Neuronal stem cell (in vitro differentiated cells): Measurements from ENCODE around the gene ST6GALNAC6.
A peak's percentile ranks its signal among the peaks of the same experiment; 100 is the strongest.

Experiments
- DNase-seq: peaks from one replicate; pipeline ENCODE4 v3.0.0-alpha.2; 2013; ENCODE audit warnings: low spot score
- H2AFZ ChIP-seq: one replicate; pipeline ENCODE4 v1.6.1; 2013; ENCODE audit warnings: mild to moderate bottlenecking, low read length, inconsistent platforms
- H2AK5ac ChIP-seq: 2 replicates; pipeline ENCODE4 v1.6.1; 2013; ENCODE audit warnings: low read depth, mild to moderate bottlenecking, inconsistent platforms, low read length, moderate library complexity, mixed read lengths
- H2BK120ac ChIP-seq: 2 replicates; pipeline ENCODE4 v1.6.1; 2013; ENCODE audit warnings: low read depth, mild to moderate bottlenecking, inconsistent platforms, low read length, moderate library complexity, mixed read lengths
- H2BK12ac ChIP-seq: one replicate; pipeline ENCODE4 v1.6.1; 2013; ENCODE audit warnings: low read length, inconsistent platforms
- H2BK15ac ChIP-seq: 2 replicates; pipeline ENCODE4 v1.6.1; 2013; ENCODE audit warnings: mild to moderate bottlenecking, low read length, inconsistent platforms, mixed read lengths
- H2BK5ac ChIP-seq: one replicate; pipeline ENCODE4 v1.6.1; 2013; ENCODE audit warnings: inconsistent platforms, mild to moderate bottlenecking, low read length, moderate library complexity
- H3K14ac ChIP-seq: one replicate; pipeline ENCODE4 v1.6.1; 2013; ENCODE audit warnings: low read length, inconsistent platforms
- H3K18ac ChIP-seq: 2 replicates; pipeline ENCODE4 v1.6.1; 2013; ENCODE audit warnings: low read length, inconsistent platforms
- H3K23ac ChIP-seq: 2 replicates; pipeline ENCODE4 v1.6.1; 2013; ENCODE audit warnings: low read depth, mild to moderate bottlenecking, mixed read lengths, low read length, inconsistent platforms; ENCODE audit not compliant: poor library complexity
- H3K27ac ChIP-seq: replicated peaks from 3 replicates; pipeline ENCODE4 v1.5.1; 2013; ENCODE audit warnings: low read length, inconsistent platforms
- H3K27me3 ChIP-seq, 3 experiments: 2 replicates each; pipeline ENCODE4 v1.6.1; 2013; ENCODE audit warnings: low read length in 3 of 3, mild to moderate bottlenecking in 2 of 3, inconsistent platforms in 1 of 3, low read depth in 1 of 3, mixed read lengths in 1 of 3, moderate library complexity in 1 of 3; ENCODE audit not compliant: control insufficient read depth in 3 of 3, insufficient read depth in 3 of 3
- H3K36me3 ChIP-seq, 2 donors: replicated peaks in 1 of 2; 2 replicates each; pipeline ENCODE4 v1.6.1; 2013; ENCODE audit warnings: low read length in 2 of 2; ENCODE audit not compliant: control insufficient read depth in 2 of 2, insufficient read depth in 2 of 2
- H3K4ac ChIP-seq: 2 replicates; pipeline ENCODE4 v1.6.1; 2013; ENCODE audit warnings: inconsistent platforms, mild to moderate bottlenecking, low read length, moderate library complexity
- H3K4me1 ChIP-seq, 2 donors: 1 replicate in 1 of 2; 2 replicates in 1 of 2; pipeline ENCODE4 v1.6.1; 2013; ENCODE audit warnings: low read length in 2 of 2, low read depth in 1 of 2; ENCODE audit not compliant: control insufficient read depth in 2 of 2, insufficient read depth in 1 of 2
- H3K4me2 ChIP-seq: one replicate; pipeline ENCODE4 v1.6.1; 2013; ENCODE audit warnings: mild to moderate bottlenecking, low read length, inconsistent platforms; ENCODE audit not compliant: insufficient read depth, poor library complexity, severe bottlenecking
- H3K4me3 ChIP-seq, 2 donors: 2 replicates each; pipeline ENCODE4 v1.5.1; 2013; ENCODE audit warnings: low read length in 2 of 2, mild to moderate bottlenecking in 2 of 2, inconsistent platforms in 1 of 2, moderate library complexity in 1 of 2
- H3K79me1 ChIP-seq: one replicate; pipeline ENCODE4 v1.6.1; 2013; ENCODE audit warnings: low read depth, mild to moderate bottlenecking, inconsistent platforms, low read length, moderate library complexity
- H3K9ac ChIP-seq: one replicate; pipeline ENCODE4 v1.6.1; 2013; ENCODE audit warnings: mild to moderate bottlenecking, low read depth, low read length, inconsistent platforms; ENCODE audit not compliant: poor library complexity
- H3K9me3 ChIP-seq, 2 donors: replicated peaks in 1 of 2; 2 replicates each; pipeline versions ENCODE3 to v1.6.1; 2013; ENCODE audit warnings: low read length in 2 of 2, mild to moderate bottlenecking in 2 of 2, inconsistent platforms in 1 of 2, low read depth in 1 of 2, mixed read lengths in 1 of 2, moderate library complexity in 1 of 2; ENCODE audit not compliant: control insufficient read depth in 2 of 2, insufficient read depth in 1 of 2
- H4K8ac ChIP-seq: one replicate; pipeline ENCODE4 v1.6.1; 2013; ENCODE audit warnings: low read depth, mild to moderate bottlenecking, inconsistent platforms, low read length, moderate library complexity
- H4K91ac ChIP-seq: one replicate; pipeline ENCODE4 v1.6.1; 2013; ENCODE audit warnings: low read length, low read depth, mild to moderate bottlenecking, inconsistent platforms; ENCODE audit not compliant: poor library complexity
- WGBS, 2 donors: extraction: QIAGEN DNeasy Blood & Tissue Kit; methylation state at CpG; one replicate each; pipeline ENCODE4 v1.1.7; 2013; ENCODE audit warnings: missing lambda C conversion rate in 2 of 2, mixed read lengths in 1 of 2; ENCODE audit not compliant: insufficient read length in 2 of 2, insufficient replicate concordance in 1 of 2; ENCODE audit errors: extremely low coverage in 2 of 2; 5-methylcytosine and 5-hydroxymethylcytosine counted together

Gene ST6GALNAC6

DNA sequence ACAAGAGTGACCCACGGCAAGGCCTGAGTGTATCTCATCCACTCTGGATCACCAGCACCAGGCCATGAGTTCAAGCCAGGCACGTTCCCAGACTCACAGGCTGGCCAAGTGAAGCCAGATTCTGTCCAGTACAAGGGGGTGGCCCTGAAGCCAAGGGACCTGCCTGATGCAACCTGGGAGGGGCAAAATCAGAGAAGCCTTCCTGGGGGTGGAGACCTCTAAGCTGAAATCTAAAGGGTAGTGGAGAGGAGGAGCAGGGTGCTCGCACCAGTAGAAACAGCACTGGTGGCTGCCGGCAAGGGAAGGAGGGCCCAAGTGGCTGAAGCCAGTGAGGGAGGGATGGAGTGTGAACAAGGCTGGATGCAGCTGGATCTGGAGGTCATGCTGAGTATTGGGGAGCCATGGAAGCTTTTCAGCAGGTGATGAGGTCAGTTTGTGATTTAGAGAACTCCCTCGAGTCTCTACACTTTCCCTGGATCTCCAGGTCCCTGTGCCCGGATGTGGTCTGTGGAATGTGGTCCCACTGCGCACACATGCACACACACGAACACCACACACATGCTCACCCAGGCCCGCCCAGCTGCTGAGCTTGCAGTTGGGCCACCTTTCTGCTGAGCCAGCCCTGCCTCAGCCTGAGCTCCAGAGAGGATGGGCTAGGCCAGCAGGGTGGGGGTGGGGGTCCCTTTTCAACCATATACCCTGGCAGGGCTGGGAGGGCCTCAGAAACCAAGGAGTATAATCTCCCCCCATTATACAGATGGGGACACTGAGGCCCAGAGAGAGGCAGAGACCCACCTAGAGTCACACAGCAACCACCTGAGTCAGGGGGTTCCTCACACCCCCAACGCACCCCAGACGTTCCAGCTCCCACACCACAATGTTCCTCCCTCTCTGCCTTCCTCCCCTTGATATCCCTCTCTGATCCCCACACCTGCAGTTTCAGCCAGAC, 29.5 kb upstream of the ST6GALNAC6 start:
- Histone ChIP-seq H3K79me1 (no peaks in the 10 kb centered on the region), H3K14ac (peak overlapping the region; percentile 47), H3K4me3 (no peak overlapping the region), H4K8ac (no peak overlapping the region), H3K18ac (peak overlapping the region; percentile 24), H3K4ac (no peak overlapping the region), H2BK5ac (no peak overlapping the region), H3K9ac (no peak overlapping the region), H2AFZ (no peak overlapping the region), H2AK5ac (peak overlapping the region; percentile 89), H3K4me1 (peaks cover 15 to 22% of the 10 kb centered on the region in 2 donors), H3K9me3 (no peaks in the 10 kb centered on the region), H3K23ac (peak overlapping the region; percentile 81), H3K36me3 (no peaks in the 10 kb centered on the region), H2BK15ac (peak overlapping the region; percentile 40), H2BK120ac (no peak overlapping the region), H3K27ac (no peak overlapping the region), H4K91ac (no peak overlapping the region), H3K4me2 (no peak overlapping the region), H2BK12ac (peak overlapping the region; percentile 81), H3K27me3 (peaks cover 2 to 54% (median 38%) of the 10 kb centered on the region in 3 experiments)
- no CpG with 5 or more reads among the region's 11 CpGs for WGBS, 2 donors
- DNase-seq: no peak

DNA sequence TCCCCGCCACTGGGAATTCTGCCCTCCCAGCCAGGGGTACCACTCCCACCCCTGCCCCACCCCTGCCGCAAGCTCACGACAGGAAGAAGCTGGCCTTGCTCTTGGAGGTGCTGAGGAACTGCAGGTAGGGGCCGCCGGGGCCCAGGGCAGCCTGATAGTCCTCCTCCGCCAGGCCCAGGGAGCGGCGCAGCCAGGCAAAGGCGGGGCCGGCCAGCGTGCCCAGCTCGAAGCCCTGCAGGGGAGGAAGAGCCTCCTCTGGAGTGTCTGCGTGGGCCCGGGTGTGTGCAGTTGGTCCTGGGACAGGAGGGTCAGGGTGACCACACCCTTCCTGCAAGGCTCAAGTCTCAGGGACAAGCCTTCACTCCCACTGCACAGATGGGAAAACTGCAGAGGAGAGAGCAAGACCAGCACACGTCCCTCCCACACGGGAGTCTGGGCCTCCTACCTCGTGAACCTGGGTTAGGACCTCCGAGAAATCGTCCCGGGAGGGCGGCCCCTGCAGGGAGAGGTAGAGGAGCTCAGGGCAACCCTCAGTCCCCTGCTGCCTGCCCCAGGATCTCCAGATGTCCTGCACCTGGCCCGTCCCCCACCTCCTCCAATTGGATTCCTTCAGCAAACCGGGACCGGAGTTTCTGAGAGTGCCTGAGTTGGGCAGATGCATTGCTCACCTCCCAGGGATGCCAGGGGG, 28.7 kb upstream of the ST6GALNAC6 start:
- Histone ChIP-seq H2BK12ac (no peak overlapping the region), H3K23ac (peak overlapping the region; percentile 81), H3K36me3 (no peaks in the 10 kb centered on the region), H4K91ac (no peak overlapping the region), H3K4me3 (peak overlapping the region in 1 of 2 donors; percentile 64), H3K18ac (peak overlapping the region; percentile 27), H3K4me1 (peaks cover 15 to 22% of the 10 kb centered on the region in 2 donors), H2BK15ac (peak overlapping the region; percentile 9), H3K79me1 (no peaks in the 10 kb centered on the region), H3K9ac (no peak overlapping the region), H3K4ac (no peak overlapping the region), H2AK5ac (peak overlapping the region; percentile 58), H2AFZ (no peak overlapping the region), H2BK5ac (no peak overlapping the region), H3K27ac (no peak overlapping the region), H3K14ac (no peak overlapping the region), H3K4me2 (peak overlapping the region; percentile 80), H3K9me3 (no peaks in the 10 kb centered on the region), H4K8ac (no peak overlapping the region), H2BK120ac (no peak overlapping the region), H3K27me3 (peaks cover 2 to 62% (median 38%) of the 10 kb centered on the region in 3 experiments)
- no CpG with 5 or more reads among the region's 24 CpGs for WGBS, 2 donors
- DNase-seq: no peak

DNA sequence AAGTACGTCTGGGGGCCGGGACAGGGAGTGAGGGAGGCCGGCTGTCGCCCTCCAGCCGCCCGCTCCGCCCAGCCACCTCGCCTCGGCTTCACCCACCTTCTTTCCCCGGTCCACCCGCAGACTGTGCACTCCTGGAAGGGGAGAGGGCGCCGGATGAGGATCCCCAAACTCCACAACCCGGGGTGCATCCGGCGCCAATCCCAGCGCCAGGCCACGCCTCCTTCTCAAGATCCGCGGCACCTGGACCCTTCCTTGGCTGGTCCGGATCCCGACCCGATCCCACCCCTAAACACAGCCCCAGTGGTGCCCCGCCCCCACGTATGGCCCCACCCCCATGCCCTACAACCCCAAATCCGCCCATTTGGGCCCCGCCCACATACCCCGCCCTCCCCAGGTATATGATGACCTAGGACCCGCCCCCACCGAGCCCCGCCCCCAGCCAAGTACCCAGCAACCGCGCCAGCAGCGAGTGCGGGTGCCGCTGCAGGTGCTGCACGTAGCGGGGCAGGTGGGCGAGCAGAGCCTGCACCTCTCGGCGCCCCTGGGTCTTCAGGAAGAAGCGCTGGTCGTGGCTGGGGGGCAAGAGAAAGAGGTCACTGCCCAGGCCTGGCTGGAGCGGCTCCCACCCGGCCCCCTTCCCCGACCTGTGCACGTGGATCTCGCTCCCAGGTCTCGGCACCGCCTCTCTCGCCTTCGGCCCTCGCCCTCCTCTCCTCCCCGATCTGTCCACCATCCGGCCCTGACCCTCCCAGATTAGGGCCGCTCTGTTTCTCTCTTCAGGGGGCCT, 28.0 kb upstream of the ST6GALNAC6 start:
- Histone ChIP-seq H2BK120ac (peak overlapping the region; percentile 39), H2AFZ (peak overlapping the region; percentile 81), H3K18ac (peak overlapping the region; percentile 90), H2BK15ac (peak overlapping the region; percentile 49), H4K8ac (no peak overlapping the region), H3K27me3 (peaks cover 2 to 68% (median 38%) of the 10 kb centered on the region in 3 experiments), H2BK5ac (no peak overlapping the region), H3K27ac (no peak overlapping the region), H3K23ac (peak overlapping the region; percentile 71), H3K4me2 (peak overlapping the region; percentile 88), H3K14ac (no peak overlapping the region), H4K91ac (no peak overlapping the region), H3K4me3 (peak overlapping the region in 1 of 2 donors; percentile 68), H3K9ac (peak overlapping the region; percentile 32), H3K4me1 (peaks cover 15 to 22% of the 10 kb centered on the region in 2 donors), H2AK5ac (peak overlapping the region; percentile 58), H3K36me3 (no peaks in the 10 kb centered on the region), H3K4ac (no peak overlapping the region), H3K9me3 (no peaks in the 10 kb centered on the region), H3K79me1 (no peaks in the 10 kb centered on the region), H2BK12ac (peak overlapping the region; percentile 36)
- no CpG with 5 or more reads among the region's 56 CpGs for WGBS, 2 donors
- no peak for DNase-seq
